HG02870 (cell line): ENCODE data around the gene POLR2C.
A peak's percentile ranks its signal among the peaks of the same experiment; 100 is the strongest.
"Not testable (repeated sequence)": the region's sequence is repeated elsewhere in the genome, so short reads cannot be mapped to it uniquely, and the experiment has no call there.

Source experiments
- ATAC-seq: cut with Tn5 transposase; IDR thresholded peaks from one replicate; pipeline ENCODE4 v1.9.1; 2021; ENCODE audit warnings: mild to moderate bottlenecking, moderate library complexity; ENCODE audit not compliant: unreplicated experiment

Gene POLR2C

GRCh38 chr16:57462209-57462977, at the start of gene POLR2C:
POLR2C (plus strand) TSS chr16:57462679; CDS start chr16:57462725, 46 bp downstream.
- ATAC-seq = peak; percentile 84

DNA sequence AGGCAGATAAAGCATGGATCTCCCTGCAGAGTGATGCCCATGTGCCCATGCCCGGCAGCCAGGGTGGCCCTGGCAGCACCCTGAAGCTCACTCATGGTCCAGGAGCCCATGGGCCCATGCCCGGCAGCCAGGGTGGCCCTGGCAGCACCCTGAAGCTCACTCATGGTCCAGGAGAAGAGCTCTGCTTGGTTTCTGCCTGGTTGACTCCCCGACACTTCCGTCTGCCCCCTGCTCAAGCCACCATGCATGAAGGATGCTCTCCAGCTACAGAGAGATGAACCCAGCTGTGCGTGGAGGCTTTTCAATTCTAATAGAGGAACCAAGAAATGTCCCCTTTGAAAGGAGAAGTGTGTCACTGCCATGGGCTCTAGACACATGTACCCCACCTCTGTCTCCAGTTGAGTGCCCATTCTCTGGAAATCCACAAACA, 49.2 kb upstream of the POLR2C start:
- peak; percentile 60 for ATAC-seq

GRCh38 chr16:57413733-57414132, 48.7 kb upstream of the POLR2C start:
- no peak for ATAC-seq

- no peak for ATAC-seq
These were observed 46.4 kb upstream of the POLR2C start for GRCh38 chr16:57416084-57416483.

DNA sequence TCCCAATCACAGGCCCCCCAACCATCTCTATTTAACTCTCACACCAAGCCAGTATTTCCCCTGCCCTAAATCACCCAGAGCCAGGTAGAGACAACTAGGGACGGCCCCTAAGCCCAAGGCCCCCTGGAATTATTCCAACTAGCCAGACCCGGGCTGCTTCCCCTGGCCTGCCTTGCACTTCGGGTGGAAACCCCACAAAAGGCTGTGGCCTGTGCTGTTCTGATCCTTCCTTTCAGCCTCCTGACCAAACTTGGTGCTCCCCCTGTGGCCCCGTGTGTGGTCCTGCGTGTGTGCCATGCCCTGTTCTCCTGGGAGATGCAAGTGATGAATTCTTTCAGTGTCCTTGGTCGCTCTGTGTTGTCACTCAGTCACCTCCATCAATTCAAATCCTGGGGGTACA, 43.0 kb upstream of the POLR2C start:
- ATAC-seq = no peak

DNA sequence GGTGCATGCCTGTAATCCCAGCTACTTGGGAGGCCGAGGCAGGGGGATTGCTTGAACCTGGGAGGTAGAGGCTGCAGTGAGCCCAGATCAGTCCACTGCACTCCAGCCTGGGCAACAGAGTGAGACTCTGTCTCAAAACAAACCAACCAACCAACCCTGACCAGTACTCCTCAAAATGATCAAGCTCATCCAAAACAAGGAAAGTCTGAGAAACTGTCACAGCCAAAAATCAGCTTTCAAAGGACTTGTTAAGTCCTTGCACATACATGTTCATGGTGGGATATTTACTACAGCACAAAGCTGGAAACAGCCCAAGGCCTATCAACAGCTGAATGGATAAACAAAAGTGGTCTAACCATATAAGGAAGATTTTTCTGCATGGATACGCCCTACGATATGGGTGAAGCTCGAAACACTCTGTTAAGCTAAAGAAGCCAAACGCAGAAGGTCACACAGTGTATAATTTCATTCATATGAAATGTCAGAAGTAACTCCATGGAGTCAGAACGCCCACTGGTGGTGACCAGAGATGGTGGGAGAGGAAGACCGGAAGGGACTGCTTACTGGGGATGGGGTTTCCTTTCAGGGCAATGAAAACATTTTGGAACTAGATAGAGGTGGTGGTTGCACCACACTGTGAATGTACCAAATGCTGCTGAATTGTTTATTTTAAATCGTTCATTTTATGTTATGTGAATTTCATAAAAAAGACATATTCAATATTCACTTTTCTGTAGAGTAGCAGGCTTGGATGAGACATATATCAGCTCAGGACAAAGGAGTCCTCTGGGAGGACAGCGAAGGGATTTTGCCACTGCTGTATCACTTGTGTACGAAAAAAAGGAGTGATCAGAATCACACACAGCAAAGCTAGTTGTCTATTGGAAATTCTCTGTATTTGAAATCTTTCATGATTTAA, 40.2 kb upstream of the POLR2C start:
- ATAC-seq = no peak

- no peak for ATAC-seq
These were observed 39.3 kb upstream of the POLR2C start for GRCh38 chr16:57423152-57423551.

DNA sequence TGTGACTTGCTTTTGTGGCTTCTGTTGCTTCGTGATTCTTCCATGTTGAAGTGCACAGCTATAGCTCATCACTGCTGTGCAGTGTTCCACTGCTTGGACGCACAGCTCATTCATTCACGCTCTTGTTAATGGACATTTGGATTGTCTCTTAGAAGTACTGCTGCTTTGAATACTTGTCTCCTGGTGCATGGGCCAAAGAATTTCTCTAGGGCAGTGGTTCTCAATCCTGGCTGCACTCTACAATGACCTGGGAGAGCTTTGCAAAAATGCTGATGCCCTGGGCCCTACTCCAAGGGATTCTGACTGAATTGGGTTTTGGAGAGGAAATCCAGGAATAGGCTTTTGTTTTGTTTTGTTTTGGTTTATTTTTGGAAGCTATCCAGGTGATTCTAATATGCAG, 37.9 kb upstream of the POLR2C start:
- ATAC-seq = no peak

GRCh38 chr16:57426356-57426755, 36.1 kb upstream of the POLR2C start:
- ATAC-seq = no peak

GRCh38 chr16:57427307-57427706, 35.2 kb upstream of the POLR2C start:
- no peak for ATAC-seq

DNA sequence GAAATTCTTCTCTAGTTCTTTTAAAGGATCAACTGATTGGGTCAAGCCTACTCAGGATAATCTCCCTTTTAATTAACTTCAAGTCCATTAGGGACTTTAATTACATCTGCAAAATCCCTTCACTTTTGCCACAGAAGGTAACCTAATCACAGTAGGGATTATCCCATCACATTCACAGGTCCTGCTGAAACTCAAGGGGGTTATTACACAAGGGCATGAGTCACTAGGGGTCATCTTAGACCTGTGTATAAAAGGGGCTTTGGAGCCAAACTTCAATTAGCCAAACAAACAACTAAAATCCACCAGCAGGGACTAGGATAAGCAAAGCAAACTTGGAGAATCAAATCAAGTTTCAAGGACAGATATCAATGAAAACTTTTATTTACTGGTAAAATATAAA, 34.7 kb upstream of the POLR2C start:
- ATAC-seq = no peak

DNA sequence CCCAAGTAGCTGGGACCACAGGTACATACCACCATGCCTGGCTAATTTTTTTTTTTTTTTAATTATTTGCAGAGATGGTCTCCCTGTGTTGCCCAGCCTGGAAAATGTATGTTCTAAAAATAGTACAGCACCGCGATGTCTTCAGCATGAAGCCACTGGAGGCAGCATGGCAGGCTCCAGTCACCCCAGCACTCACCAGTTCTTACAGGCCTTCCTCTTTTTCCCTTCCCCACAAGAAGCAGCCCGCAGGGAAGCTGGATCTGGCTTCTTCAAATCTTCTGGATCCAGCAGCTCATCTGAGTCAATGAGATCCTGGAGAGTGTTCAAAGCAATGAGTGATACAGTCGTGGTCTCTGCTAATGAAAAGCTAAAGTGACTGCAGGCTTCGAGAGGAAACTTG, 31.5 kb upstream of the POLR2C start:
- no peak for ATAC-seq

DNA sequence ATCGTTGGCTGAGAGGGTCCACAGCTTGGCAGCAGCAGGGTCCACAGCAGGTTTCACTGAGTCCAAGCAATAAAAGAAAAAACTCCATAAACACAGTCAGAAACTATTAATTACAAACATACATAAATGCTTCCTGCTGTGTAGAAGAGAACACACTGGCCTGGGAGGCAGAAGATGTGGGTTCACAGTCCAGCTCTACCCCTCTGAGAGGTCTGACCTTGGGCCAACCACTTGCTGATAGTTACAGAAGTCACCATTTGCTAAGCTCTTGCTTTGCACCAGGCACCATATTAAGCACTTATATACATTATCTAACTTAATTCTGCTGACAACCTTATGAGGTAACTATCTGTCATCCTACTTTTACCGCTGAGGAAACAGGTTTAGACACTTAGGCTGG, 30.0 kb upstream of the POLR2C start:
- ATAC-seq = no peak

DNA sequence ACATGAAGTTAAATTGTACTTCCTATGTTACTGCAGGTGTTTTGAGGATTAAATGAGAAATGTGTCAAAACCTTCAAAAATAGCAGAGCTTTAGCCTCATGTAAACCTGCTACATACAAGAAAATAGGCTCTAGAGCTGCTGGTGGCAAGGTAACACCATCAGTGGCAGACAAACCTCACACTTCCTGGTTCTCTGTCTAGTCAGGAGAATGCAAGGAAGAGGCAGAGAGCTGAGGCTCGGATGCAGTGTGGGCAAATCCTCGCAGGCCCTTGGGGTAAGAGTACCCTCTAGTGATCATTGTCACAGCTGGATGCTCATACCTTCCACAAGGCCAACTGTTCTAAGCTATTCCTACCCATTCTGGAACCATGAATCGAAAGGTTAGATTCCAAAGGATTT, 29.5 kb upstream of the POLR2C start:
- no peak for ATAC-seq

DNA sequence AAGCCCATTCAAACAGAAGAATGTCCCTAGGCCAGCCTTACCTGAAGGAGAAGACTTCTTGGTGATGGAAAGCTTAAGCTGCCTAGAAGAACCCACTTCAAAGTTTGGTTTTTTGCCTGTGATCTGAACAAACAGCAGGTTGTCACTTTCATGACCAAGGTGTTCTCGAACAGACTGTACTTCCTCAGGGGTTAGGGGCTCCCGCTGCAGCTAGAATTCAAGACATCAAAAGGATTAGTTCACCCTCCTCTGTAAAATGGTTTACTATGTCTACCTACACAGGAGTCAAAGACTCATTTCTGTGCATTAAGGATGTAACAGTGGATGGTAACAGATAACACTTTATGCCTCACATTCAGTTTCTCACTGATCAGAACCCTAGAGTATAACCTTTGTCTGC, 28.5 kb upstream of the POLR2C start:
- no peak for ATAC-seq

GRCh38 chr16:57435838-57436237, 26.6 kb upstream of the POLR2C start:
- ATAC-seq = no peak

GRCh38 chr16:57439947-57440346, 22.5 kb upstream of the POLR2C start:
- not testable (repeated sequence) for ATAC-seq

DNA sequence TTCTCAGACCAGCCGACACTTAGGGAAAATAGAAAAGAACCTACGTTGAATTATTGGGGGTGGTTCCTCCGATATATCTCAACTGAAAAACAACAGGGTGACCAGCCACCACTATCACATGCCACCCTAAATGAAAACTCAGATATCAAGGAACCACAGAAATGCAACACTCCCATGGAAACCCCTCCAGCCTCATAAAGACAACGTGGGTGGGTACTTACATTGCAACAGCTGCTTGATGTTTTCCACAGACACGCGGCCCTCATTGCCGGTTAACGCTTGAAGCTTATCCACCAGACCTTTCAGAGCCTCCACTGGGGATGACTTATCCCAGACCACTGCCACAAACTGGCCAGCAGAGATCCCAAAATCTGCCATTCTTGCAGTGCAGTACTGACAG, 21.9 kb upstream of the POLR2C start:
- not testable (repeated sequence) for ATAC-seq

DNA sequence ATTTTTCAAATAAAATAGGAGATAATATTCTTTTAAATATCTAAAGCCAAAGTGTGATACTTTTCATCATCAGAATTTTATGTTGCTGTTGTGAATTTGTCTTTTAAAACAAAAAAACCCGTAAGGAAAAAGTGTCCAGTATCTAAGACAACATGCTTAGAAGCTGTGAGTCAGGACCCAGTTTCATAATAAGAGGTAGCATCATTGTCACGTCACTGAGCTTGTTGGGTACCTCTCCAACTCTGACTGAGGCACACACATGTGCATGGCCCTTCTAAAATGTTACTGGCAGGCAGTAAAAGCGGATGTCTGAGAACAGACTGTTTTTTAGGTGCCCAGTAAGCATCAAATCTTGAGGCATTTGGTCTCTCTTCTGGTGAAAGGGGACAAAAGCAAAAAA, 17.8 kb upstream of the POLR2C start:
- ATAC-seq = no peak

- no peak for ATAC-seq
These were observed 17.0 kb upstream of the POLR2C start for GRCh38 chr16:57445510-57445909.

GRCh38 chr16:57446531-57447185, 15.8 kb upstream of the POLR2C start:
- peak; percentile 30 for ATAC-seq
